Measurements from ENCODE around the gene MMS19.

Gene MMS19

DNA sequence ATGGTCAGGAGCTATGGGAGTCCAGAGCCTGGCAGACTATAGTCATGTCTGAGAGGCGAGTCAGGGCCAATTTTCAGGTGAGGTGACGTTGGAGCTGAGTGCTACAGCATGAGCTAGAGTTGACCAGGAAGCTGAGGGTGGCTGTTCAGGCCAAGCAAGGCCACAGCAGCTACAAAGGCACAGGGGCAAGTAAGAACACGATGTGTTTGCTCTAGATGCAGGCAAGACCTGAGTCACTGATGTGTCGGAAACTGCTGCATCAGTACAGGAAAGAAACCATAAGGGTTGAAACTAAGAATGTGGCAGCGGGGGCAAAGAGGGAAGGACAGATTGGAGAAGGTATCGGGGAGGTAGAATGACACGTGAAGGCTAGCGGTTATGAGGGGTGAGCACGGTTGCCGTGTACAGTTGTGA is 85.3 kb downstream of the MMS19 start:
- DNase-seq: no peak

DNA sequence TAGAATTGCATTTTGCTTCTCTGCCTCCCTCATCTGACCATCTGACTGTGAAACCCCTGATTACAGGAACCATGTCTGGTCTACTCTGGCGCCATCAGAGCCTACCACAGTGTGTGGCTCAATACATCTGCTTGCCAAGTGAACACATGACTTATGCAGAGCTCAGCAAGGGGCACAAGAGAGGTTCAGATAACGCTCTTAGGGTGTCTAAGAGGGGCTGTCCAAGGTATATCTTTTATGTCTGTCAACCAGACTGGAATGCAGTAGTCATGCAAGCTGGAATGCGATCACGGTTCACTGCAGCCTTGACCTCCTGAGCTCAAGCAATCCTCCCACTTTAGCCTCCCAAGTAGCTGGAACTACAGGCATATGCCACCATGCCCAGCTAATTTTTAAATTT is 86.8 kb downstream of the MMS19 start:
- no peak for DNase-seq

DNA sequence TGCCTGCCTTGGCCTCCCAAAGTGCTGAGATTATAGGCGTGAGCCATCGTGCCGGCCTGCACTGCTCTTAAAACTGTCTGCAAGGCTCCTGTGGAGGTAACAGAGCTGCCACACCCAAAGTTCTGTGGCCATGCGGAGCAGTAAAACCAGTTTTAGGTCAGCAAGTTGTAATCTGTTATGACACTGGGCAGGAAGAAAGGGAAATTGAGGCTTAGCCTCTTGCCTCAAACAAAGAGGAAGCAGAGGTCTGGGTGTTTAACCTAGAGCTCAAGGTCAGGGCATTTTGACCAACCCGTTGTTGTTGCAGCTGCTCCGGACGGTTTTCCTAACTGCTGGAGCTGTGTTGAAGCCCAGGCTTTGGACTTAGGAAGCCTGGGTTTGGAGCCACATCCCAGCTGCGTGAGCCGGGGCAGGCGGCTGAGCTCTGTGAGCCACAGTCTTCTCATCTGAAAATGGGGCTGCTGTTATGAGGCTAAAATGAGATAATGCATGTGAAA is 89.7 kb downstream of the MMS19 start:
- no peak for DNase-seq

Measured in NCI-H510A (cell line).